ENCODE data around the gene TRPM2.
"Not testable (repeated sequence)": the region's sequence is repeated elsewhere in the genome, so short reads cannot be mapped to it uniquely, and the experiment has no call there.

The TRPM2 gene

DNA sequence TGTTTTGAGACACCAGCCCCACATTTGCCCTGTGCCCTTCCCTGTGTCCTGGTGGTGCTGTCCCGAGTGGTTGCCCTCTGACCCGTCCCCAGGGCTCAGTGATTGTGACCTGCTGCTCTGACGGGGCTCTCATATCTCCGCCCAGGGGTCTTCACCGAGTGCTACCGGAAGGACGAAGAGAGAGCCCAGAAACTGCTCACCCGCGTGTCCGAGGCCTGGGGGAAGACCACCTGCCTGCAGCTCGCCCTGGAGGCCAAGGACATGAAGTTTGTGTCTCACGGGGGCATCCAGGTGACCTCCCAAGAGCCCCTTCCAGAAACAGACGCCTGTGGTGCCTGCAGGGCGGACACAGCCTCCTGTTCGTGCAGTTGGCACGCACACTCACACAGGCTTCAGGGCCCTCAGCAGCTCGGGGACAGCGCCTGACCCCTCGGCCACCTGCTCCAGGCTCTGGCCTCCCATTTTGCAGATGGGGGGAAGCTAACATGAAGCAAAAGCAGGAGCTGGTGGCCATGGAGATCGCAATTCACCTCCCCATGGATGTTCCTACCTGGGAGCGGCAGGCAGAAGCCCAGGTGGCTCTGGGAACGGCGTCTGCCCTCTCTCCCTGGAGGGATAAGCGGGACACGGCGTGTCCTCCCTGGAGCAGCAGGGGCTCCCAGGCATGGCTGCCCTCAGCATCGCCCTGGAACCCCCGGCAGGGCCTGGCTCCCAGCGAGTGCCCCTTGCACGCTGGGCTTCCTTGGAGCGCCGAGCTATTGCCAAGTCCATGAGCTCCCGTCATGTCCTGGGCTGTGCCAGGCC, 45.9 kb downstream of the TRPM2 start:
- DNase-seq: no peak

DNA sequence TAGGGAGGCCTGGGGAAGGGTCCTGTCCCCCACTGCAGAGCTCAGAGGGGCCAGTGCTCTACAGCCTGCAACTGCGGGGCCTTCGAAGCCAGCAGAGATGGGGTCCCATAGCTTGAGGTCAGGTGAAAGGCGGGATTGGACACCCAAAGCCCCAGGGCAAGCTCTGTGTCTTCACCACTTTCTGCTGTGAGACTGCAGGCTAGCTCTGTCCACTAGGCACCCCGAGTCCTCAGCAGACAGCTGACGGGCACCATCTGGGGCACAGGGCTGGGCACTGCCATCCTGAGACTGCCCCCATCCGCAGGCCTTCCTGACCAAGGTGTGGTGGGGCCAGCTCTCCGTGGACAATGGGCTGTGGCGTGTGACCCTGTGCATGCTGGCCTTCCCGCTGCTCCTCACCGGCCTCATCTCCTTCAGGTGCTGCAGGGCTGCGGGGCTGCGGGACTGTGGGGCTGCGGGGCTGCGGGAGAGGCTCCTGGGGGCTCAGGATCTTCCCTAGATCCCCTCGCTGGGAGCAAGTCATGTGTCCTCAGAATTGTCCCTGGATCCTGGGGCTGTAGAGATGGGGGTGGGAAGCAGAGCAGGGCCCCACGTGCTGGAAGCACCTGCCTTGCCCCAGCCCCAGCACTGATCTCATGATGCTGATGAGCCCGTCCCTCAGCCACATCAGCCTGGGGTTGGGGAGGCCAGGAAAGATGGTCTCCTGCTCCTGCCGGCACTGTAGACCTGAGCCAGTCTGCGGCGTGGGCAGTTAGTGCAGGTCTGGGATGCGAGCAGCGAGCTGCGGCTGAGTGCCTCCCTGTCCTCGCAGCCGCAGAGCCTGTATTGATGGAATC, 46.8 kb downstream of the TRPM2 start:
- DNase-seq: no peak

DNA sequence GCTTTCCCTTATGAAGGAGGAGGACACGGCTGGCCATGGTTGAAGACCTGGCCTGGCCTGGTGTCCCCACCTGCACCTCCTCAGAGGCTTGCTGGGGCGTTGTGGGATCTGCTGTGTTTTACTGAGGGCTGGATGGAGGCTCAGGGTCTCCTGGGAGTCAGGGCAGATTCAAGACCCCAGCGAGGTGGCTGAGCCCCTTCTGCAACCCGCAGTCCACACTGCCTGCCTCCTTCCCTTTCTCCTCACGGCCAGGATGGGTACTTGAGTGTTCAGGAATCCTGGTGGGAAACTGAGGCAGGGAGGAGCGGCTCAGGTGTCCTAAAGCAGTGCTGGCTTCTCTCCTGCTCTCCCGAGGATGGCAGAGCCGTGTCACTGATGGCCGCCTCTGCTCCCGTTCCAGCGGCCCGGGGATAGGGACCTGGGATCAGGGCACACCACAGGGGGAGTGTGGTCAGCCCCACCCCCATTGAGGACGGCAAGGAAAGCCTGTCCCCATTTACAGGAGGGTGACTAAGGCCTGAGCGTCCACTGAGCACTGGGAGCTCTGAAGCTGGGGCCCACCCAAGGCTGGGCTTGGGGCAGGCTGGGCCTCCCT, 47.5 kb downstream of the TRPM2 start:
- no peak for DNase-seq

DNA sequence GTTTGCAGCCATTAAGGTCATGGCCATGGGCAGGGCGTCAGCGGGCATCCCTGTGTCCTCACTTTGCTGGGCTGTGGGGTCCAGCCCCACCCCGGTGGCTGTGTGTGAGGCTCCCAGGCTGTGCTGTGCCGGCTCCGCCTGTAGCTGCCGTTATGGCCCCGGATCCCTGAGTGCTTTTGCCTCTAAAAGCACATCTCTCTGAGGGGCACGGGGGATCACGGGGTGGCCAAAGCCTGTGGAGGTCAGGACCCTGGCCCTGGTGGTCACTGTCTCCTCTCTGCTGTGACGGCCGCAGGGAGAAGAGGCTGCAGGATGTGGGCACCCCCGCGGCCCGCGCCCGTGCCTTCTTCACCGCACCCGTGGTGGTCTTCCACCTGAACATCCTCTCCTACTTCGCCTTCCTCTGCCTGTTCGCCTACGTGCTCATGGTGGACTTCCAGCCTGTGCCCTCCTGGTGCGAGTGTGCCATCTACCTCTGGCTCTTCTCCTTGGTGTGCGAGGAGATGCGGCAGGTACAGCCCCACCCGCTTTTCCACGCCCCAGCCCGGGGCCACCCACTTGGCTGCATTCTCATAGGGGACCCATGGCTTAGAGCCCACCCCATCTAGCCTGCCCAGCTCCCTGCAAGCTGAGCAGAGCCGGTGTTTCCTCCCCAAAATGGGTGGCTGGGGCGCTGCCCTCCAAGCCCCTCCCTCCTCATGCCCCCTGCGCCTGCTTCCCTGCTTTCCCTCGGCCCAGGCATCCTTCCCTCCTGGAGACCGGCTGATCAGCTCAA, 48.2 kb downstream of the TRPM2 start:
- DNase-seq: no peak

DNA sequence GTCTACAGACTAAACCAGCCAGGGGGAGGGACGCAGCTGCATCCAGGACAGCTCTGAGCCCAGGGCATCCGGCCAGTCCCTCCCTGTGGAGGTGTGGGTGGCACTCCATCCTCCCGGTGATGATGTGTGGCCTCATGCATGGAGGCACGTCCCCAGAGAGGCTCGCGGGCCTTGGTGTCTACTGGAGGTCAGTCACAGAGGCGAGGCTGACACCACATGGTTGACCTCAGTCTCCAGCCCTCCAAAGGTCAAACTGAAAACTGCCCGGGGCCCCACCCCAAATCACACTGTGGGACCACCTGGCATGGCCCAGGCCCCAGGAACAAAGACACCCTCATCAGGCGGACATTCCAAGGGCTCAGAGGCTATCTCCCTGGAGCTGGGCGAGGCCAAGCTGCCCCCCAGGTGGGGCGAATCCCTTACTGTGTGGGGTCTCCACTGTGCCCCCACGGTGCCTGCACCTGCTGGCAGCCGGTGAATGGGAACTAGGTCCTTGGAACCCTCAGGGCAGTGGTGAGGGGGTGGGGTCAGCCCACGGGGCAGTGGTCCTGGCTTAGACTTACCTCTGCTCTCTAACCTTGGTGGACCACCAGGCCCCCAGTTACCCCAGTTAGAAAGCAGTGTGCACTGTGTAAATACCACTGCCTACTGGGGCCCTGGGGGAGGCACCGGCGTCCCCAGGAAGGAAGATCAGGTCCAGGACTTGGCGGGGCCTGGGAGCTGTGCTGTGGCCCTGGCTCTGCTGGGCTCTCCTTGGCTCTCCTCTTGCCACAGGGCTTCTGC, 49.1 kb downstream of the TRPM2 start:
- no peak for DNase-seq

DNA sequence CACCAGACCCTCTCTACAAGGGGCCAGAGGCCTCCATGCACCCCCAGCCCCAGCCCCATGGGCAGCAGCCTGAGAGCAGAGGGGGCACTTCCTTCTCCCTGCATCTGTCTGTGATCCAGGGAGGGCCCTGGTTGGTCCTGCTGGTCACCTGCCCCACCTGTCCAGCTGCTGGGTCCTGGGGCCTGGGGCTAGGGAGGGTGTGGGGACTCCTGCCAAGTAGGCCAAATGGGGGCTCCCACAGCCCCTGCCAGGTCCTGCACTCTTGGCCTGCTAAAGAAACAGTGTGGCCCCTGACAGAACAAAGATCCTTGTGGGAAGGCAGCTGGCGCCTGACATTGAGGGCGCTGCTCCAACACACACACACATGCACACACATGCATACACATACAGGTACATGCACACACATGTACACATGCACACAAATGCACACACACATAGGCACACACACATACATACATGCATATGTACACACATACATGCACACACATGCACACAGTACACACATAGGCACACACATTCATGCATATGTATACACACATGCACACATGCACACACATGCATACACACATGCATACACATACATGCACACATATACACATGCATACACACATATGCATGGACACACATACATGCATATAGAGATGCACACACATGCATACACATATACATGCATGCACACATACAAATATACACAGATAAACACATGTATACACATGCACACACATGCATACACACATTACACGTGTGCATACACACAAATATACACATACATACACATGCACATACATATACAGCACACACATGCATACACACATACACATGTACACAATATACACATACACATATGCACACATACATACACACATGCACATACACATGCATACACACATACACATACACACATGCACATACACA, 49.9 kb downstream of the TRPM2 start:
- DNase-seq: no peak

DNA sequence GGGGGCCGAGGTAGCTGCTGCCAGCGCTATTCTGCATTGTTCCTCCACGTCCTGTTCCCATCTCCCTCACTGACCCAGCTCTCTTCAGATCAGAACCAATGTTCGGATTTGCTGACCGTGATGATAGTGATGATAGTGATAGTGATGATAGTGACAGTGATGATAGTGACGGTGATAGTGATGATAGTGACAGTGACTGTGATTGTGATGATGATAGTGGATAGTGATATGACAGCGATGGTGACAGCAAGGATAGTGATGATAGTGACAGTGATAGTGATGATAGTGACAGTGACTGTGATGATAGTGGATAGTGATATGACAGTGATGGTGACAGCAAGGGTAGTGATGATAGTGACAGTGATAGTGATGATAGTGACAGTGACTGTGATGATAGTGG, 51.1 kb downstream of the TRPM2 start:
- not testable (repeated sequence) for DNase-seq

DNA sequence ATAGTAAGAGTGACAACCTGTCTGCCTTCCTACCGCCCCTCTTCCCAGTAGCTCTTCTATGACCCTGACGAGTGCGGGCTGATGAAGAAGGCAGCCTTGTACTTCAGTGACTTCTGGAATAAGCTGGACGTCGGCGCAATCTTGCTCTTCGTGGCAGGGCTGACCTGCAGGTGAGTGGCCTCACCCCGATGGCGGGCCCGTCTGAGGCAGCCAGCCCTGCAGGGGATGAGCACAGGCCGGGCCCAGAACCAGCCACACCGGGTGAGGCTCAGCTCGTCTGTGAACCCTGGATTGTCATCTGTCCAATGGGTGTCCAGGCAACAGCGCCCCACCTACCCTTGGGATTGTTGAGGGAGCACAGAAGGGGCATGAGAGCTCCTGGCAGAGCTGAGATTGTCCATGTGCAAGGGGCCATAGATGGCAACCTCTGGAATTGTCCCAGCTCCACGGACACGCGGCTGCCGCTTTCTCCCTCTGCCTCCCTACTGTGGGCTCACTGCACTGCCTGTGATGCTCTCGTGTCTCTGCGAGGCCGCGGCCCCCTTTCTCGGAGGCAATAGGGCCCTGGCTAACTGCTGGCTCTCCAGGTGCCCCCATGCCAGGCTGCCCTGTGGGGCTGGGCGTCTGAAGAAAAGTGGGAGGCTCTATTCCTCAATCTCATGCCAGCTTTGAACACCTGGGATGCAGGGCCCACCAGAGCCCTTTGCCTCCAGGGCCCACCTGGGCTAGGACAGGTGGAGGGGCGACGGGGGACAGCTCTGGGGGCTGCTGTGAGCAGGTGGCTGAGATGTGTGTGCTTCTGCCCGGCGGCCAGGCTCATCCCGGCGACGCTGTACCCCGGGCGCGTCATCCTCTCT, 51.9 kb downstream of the TRPM2 start:
- DNase-seq: no peak

DNA sequence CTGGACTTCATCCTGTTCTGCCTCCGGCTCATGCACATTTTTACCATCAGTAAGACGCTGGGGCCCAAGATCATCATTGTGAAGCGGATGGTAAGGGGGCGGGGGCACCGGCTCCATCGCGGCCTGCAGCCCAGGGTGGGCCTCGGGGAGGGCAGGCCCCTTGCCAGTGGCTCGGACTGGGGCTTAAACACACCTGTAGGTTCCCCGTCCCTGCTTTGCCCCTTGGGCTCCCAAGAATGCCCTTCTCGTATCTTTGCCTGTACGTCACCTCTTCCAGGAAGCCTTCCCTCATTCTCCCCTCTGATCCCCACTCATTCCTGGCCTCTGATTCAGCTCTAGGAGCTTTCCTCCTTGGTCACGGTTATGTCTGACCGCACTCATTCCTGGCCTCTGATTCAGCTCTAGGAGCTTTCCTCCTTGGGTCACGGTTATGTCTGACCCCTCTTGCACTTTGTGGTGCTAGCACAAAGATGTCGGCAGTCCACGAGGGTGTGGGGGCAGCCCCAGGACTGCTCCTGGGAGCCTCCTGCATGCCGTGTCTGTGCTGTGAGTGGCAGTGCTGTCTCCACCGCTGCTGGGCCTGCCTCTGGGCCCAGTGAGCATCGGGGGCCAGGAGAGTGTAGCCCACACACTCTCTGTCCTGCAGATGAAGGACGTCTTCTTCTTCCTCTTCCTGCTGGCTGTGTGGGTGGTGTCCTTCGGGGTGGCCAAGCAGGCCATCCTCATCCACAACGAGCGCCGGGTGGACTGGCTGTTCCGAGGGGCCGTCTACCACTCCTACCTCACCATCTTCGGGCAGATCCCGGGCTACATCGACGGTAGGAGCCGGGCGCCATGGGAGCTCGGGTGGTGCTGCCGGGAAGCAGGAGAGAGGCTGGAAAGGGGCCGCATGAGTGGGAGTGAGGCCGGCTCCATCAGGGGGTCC, 52.8 kb downstream of the TRPM2 start:
- no peak for DNase-seq

DNA sequence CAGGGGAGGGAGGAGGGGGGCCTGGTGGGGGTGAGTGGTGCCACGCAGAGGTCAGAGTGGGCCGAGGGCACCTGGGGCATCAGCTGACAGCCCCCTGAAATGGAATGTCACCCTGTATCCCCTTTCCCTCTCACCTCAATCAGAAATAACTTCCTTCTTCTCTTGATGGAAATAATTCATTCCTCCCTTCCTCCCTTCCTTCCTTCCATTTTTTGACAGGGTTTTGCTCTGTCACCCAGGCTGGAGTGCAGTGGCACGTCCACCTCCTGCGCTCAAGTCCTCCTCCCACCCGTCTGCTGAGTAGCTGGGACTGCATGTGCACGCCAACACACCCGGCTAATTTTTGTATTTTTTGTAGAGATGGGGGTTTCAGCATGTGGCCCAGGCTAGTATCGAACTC, 53.5 kb downstream of the TRPM2 start:
- no peak for DNase-seq

DNA sequence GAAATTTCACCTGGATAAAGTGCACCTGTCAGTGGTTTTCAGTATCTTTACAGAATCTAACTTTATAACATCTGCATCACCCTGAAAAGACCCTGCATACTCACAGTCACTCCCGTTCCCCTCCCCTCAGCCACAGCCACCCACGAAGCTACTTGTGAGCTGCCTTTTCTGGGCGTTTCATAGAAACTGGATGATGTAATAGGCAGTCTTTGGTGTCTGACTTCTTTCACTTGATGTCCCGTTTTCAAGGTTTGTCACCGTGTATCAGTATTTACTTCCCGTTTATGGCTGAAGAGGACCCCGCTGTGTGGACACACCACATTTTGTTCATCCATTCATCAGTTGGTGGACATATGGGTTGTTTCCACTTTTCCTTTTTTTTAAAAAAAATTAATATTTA, 54.1 kb downstream of the TRPM2 start:
- DNase-seq: no peak

DNA sequence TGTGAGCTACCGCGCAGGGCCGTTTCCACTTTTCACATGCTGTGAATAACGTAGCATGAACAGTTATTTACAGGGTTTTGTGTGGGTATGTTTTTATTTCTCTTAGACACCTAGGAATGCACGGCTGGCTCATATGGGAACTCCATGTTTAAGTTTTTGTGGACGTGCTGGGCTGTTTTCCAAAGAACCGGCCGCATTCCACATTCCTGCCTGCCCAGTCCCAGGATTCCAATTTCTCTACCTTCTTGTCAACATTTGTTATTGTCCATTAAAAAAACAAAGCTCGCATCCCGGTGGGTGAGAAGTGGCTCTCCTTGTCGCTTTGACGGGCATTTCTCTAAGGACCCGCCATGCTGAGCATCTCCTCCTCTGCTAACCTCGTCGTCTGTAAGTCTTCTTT, 54.8 kb downstream of the TRPM2 start:
- DNase-seq: no peak

DNA sequence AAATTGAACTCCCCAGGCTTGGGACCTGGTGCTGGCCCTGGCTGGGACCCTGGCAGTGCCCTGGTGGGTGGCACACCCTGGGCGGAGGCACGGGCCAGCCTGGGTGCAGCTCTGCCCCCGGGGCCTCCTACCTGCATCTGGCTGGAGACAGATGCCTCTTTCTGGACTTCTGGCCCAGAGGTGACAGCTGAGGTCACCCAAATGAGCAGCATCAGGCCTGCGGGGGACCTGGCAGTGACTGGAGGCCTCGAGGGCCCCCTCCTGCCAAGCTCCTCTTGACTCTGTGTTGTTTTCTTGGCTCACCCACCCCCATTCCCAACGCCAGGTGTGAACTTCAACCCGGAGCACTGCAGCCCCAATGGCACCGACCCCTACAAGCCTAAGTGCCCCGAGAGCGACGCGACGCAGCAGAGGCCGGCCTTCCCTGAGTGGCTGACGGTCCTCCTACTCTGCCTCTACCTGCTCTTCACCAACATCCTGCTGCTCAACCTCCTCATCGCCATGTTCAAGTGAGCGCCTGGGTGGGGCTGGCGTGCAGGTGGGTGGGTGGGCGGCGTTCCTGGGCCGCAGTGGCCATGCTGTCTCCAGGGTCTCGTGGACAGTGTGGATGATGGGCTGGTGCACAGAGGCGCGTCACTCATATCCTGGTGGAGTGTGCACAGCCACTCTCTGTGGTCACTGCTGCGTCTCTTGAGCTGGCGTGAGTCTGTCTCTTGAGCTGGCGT, 60.3 kb downstream of the TRPM2 start:
- DNase-seq: no peak

DNA sequence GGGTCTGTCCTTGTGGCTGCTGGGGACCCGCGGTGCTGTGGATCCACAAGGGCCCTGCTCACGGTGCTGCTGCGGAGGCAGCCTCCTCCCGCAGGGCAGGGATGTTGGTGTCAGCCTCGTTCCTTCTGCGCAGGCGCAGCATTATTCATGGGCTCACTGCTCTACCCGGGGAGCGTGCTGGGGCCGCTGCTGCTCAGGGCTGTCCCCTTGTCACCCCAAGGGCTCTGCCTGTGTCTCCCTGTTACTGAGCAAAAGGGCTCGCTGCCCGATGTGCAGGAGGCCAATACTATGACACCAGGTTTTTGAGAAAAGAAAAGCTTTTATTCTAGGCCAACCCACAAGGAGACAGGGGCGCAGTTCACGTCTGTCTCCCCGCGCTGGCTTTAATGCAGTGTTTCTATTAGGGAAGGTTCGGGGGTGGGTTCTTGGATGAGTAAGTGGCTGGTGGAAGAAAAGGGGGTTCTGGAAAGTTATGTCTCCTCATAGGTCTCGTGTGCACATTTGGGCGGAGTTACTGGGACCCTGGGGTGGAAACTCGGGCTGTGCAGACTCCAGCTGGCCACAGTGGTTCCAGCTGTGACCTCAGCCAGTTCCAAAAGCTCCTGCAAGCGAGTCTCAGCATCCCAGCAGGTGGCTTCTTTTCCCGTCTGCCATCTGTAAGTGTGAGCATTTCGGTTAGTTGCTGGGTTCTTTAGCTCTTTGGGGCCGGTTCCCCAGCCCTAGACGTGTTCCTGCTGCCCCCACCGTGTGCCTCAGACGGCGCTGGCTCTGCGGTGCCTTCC, 61.1 kb downstream of the TRPM2 start:
- DNase-seq: no peak

DNA sequence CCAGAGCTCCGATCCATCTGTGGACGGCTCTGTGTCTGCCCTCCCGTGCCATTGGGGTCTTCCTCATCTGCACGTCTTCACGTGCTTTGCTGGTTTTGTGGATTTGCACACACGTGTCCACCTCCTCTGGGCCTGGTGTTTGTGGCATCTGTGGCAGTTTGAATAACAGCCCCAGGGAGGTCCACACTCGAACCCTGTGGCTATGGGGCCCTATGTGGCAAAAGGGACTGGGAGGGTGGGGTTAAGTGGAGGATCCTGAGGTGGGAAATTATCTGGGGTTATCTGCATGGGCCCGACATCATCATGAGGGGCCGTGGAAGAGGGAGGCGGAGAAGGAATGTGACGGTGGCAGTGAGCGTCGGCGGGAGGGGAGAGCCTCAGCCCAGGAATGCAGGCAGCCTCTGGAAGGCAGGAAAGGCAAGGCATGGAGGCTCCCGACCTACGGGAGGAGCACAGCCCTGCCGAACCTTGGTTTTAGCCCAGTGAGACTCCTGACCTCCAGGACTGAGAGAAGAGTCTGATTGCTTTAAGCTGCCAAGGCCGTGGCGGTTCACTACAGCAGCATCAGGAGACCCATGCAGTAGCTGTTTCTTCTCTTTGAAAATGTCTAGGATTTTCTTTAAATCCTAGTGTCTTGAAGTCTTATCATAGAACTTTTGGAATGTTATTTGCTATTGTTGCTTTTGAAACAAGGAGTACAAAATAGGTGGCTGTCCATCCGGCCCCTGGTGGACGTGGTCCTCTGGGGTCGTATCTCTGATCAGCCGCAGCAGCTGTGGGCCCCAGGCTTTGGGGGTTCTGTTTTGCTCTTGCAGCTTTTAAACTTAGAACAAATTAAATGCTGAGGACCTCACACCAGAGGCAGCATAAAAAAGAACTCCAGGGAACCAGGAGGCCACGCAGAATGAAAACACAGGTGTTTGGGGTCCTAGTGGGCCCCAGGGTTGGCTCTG, 61.9 kb downstream of the TRPM2 start:
- no peak for DNase-seq

DNA sequence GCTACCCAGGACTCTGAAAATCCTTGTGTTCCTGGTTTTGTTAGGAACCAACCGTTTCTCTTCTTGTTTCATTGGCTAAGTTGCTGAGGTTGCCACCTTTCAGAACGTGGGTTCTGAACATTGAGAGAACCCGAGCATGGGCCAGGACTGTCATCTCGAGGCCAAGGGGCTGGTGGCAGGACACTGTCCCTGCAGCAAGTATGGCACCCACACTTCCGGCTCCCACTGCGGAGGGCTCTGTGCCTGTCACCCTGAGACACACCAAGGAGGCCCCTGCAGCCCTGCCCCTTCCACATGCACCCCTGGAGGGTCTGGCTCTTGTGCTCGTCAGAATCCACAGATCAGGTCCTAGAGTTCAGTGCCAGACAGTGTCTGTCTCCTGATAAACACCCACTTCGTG, 62.8 kb downstream of the TRPM2 start:
- DNase-seq: no peak
